Small intestine (tissue), 7 donors: ENCODE data around the gene LSM4. TPM values are rescaled to one million over a fixed set of nuclear protein-coding genes. Genes with fewer than 3 reads are reported as not detected.
"Not testable (repeated sequence)": the region's sequence is repeated elsewhere in the genome, so short reads cannot be mapped to it uniquely, and the experiment has no call there.

ENCODE experiments used
- DNase-seq, 2 donors: peaks; one replicate each; pipeline versions ENCODE4 v3.0.0 to v3.0.0-alpha.2; 2013
- FAIRE-seq: peaks from 2 replicates; lab custom pipeline; 2012; peaks lifted over from hg19 to GRCh38; lab: Jason Lieb, UNC
- H3K27ac ChIP-seq, 3 donors: one replicate each; pipeline ENCODE4 v1.5.1; 2013; ENCODE audit warnings: low read length in 2 of 3, mild to moderate bottlenecking in 2 of 3, control low read depth in 1 of 3, inconsistent platforms in 1 of 3, low read depth in 1 of 3, moderate library complexity in 1 of 3
- H3K27me3 ChIP-seq, 3 donors: one replicate each; pipeline ENCODE4 v1.6.1; 2013; ENCODE audit warnings: low read length in 3 of 3, inconsistent platforms in 1 of 3; ENCODE audit not compliant: control insufficient read depth in 3 of 3, insufficient read depth in 3 of 3
- H3K36me3 ChIP-seq, 3 donors: one replicate each; pipeline ENCODE4 v1.6.1; 2013; ENCODE audit warnings: low read length in 3 of 3, inconsistent platforms in 1 of 3, low read depth in 1 of 3, mild to moderate bottlenecking in 1 of 3, moderate library complexity in 1 of 3; ENCODE audit not compliant: control insufficient read depth in 3 of 3, insufficient read depth in 2 of 3
- H3K4me1 ChIP-seq, 3 donors: one replicate each; pipeline ENCODE4 v1.6.1; 2013; ENCODE audit warnings: low read length in 2 of 3, inconsistent platforms in 1 of 3, low read depth in 1 of 3, mild to moderate bottlenecking in 1 of 3, moderate library complexity in 1 of 3; ENCODE audit not compliant: control insufficient read depth in 3 of 3, insufficient read depth in 2 of 3
- H3K4me3 ChIP-seq, 3 donors: one replicate each; pipeline ENCODE4 v1.5.1; 2013; ENCODE audit warnings: low read length in 3 of 3, control low read depth in 1 of 3, inconsistent platforms in 1 of 3, low read depth in 1 of 3, mild to moderate bottlenecking in 1 of 3, moderate library complexity in 1 of 3
- H3K9me3 ChIP-seq, 2 donors: one replicate each; pipeline ENCODE4 v1.6.1; 2013; ENCODE audit warnings: low read depth in 1 of 2, low read length in 1 of 2; ENCODE audit not compliant: control insufficient read depth in 2 of 2, insufficient read depth in 1 of 2
- WGBS, 3 donors: extraction: QIAGEN DNeasy Blood & Tissue Kit; methylation state at CpG; one replicate each; pipeline ENCODE4 v1.1.7; 2013; 5-methylcytosine and 5-hydroxymethylcytosine counted together
- polyA plus RNA-seq, 4 donors: library from polyadenylated mRNA; stranded (reverse) in 3 of 4; unstranded in 1 of 4; fragments of 200-250 nt in 3 of 4; fragments of 120-200 nt in 1 of 4; gene quantifications; one replicate each; pipeline versions ENCODE4 v1.2.1 to v1.2.3, GENCODE V29; 2013
- donor health status: healthy with polysubstance abuse.
- donor health status: control.
- donor health status: control.
- donor health status: Bipolar disorder and iron deficiency.
- donor health status: healthy.

Gene LSM4
- polyA plus RNA-seq, 4 donors: 102 to 269 (median 186) TPM

DNA sequence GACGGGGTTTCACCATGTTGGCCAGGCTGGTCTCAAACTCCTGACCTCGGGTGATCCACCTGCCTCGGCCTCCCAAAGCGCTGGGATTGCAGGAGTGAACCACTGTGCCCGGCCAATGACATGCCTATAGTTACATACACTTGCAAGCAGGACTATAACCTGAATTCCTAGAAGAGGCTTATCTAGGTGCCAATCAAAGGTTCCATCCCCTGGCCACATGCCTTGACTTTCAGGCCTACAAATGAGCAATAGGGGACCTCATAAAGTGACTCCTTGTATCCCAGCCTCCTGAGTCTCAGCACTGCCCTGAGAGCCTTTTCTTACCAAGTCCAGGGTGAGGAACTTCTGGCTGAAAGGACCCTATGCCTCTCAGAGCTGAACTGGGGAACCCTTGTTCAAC lies 3.9 kb upstream of the LSM4 start:
- FAIRE-seq (no peak), DNase-seq (no peak)
- no peaks in the 10 kb centered on the region for H3K36me3 ChIP-seq
- 84 to 93% (median 91%) methylated on average over 5 of the region's 5 CpGs for WGBS, 3 donors
- peaks cover 0 to 31% (median 4%) of the 10 kb centered on the region in 3 donors for H3K4me1 ChIP-seq
- no peak overlapping the region for H3K4me3 ChIP-seq
- no peaks in the 10 kb centered on the region for H3K9me3 ChIP-seq
- no peaks in the 10 kb centered on the region for H3K27me3 ChIP-seq
- H3K27ac ChIP-seq: no peak overlapping the region

- not testable (repeated sequence) for FAIRE-seq, H3K9me3 ChIP-seq, H3K36me3 ChIP-seq, DNase-seq, H3K4me3 ChIP-seq, H3K27me3 ChIP-seq
- Histone ChIP-seq H3K4me1 (peaks cover 2 to 52% (median 9%) of the 10 kb centered on the region in 3 donors), H3K27ac (peak overlapping the region in 2 of 3 donors; percentile 53 to 95)
- 42 to 48% (median 46%) methylated on average over 6 of the region's 6 CpGs for WGBS, 3 donors
Observed at GRCh38 chr19:18324373-18324731, 1.5 kb upstream of the LSM4 start.

DNA sequence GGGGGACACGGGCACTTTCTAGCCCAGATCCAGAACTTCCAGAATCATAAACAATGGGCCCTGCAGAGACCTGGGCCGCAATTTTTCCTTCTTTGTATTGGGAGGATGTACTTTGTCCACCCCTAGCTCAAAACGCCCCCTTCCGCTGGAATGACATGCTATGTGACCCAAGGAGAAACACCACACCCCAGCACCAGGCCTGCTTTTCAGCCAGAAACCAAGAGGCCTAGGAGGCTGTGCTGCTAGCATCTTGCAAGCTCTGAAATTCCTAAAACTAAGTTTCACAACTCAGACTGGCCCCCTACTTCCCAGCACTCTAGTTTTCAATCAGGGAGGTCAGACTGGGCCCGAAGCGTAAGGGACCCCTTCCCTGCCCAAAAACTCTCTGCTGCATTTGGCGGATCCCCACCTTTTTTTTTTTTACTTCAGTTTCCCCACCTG lies 538 bp downstream of the LSM4 start:
- WGBS, 3 donors: 0 to 2% (median 2%) methylated on average over 7 of the region's 7 CpGs
- H3K9me3 ChIP-seq: no peaks in the 10 kb centered on the region
- peaks cover 8 to 61% (median 11%) of the 10 kb centered on the region in 3 donors for H3K4me1 ChIP-seq
- peaks cover 0 to 15% (median 0%) of the 10 kb centered on the region in 3 donors for H3K36me3 ChIP-seq
- FAIRE-seq (no peak), DNase-seq (peak; percentile 84 to 91)
- peak overlapping the region; percentile 95 to 98 (median 95) for H3K27ac ChIP-seq
- H3K4me3 ChIP-seq: peak overlapping the region; percentile 64 to 91 (median 82)
- no peaks in the 10 kb centered on the region for H3K27me3 ChIP-seq

DNA sequence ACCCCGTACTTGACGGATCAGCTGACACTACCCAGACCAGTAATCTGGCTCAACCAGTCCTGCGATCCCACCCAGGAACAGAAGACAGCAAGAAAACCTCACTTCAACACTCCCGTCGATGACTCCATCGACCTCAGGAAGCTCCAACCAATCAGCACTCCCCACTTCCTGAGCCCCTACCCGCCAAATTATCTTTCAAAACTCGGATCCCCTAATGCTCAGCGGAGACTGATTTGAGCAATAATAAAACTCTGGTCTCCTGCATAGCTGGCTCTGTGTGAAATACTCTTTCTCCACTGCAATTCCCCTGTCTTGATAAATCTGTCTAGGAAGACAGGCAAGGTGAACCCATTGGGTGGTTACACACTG lies 1.2 kb downstream of the LSM4 start:
- H3K4me3 ChIP-seq: peak overlapping the region in 2 of 3 donors; percentile 64 to 82
- H3K4me1 ChIP-seq: peaks cover 8 to 61% (median 11%) of the 10 kb centered on the region in 3 donors
- no peaks in the 10 kb centered on the region for H3K27me3 ChIP-seq
- 15 to 31% (median 21%) methylated on average over 9 of the region's 9 CpGs for WGBS, 3 donors
- H3K9me3 ChIP-seq: no peaks in the 10 kb centered on the region
- peaks cover 0 to 17% (median 0%) of the 10 kb centered on the region in 3 donors for H3K36me3 ChIP-seq
- peak overlapping the region; percentile 95 to 98 (median 95) for H3K27ac ChIP-seq
- DNase-seq (peak in 1 of 2 donors; percentile 32), FAIRE-seq (no peak)

DNA sequence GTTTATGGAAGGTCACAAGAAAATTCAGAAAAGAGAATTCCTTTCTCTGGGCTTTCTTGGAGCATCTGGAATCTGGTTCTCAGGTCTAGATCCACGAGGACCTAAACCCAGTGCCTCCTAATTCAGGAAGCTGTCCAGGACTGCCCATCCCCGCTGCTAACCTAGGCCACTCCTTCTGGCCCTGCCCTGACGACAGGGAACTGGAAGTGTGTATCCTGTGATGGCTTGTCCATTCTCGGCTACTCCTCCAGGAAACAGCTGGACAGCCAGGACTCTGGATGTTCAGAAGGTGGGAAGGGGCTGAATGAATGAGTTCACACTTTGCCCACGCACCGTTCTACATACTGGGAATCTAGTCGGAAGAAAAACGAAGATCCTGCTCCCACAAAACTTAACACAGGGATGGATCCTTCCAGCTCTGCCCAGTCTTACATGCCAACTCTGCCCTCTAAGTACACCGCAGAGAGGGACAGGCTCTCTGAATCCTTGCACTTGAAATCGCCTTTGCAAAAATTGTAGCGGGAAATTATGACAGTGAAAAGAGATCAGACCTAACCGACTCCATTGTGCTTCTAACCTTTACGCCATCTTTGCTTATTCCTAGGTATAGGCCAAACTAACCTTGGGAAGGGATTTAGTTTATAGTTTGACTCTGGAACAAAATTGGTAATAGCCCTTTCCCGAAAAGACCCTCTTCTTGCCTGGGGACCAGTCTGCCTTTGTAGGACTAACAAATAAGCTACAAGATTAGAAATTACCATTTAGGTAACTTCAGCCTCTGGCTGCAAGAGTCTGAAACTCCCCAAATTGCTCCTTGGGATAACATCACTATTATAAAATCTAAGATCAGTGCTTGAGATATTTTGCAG lies 1.8 kb downstream of the LSM4 start:
- Histone ChIP-seq H3K4me1 (peaks cover 8 to 63% (median 11%) of the 10 kb centered on the region in 3 donors), H3K27me3 (no peaks in the 10 kb centered on the region), H3K27ac (peak overlapping the region; percentile 95 to 98 (median 95)), H3K36me3 (peaks cover 0 to 19% (median 0%) of the 10 kb centered on the region in 3 donors), H3K9me3 (no peaks in the 10 kb centered on the region), H3K4me3 (no peak overlapping the region)
- FAIRE-seq (no peak), DNase-seq (peak; percentile 65 to 89)
- 61 to 63% (median 62%) methylated on average over 14 of the region's 14 CpGs for WGBS, 3 donors

GRCh38 chr19:18319591-18320135 lies 3.2 kb downstream of the LSM4 start:
- 23 to 57% (median 44%) methylated on average over 7 of the region's 7 CpGs for WGBS, 3 donors
- no peak overlapping the region for H3K4me3 ChIP-seq
- H3K27ac ChIP-seq: peak overlapping the region; percentile 95 to 98 (median 95)
- no peaks in the 10 kb centered on the region for H3K9me3 ChIP-seq
- no peaks in the 10 kb centered on the region for H3K27me3 ChIP-seq
- FAIRE-seq (no peak), DNase-seq (peak; percentile 86 to 98)
- peaks cover 8 to 64% (median 11%) of the 10 kb centered on the region in 3 donors for H3K4me1 ChIP-seq
- peaks cover 0 to 33% (median 0%) of the 10 kb centered on the region in 3 donors for H3K36me3 ChIP-seq

- DNase-seq (peak; percentile 65 to 67), FAIRE-seq (no peak)
- Histone ChIP-seq H3K9me3 (no peaks in the 10 kb centered on the region), H3K36me3 (peaks cover 0 to 48% (median 0%) of the 10 kb centered on the region in 3 donors), H3K27me3 (no peaks in the 10 kb centered on the region), H3K4me1 (peaks cover 8 to 53% (median 11%) of the 10 kb centered on the region in 3 donors), H3K27ac (peak overlapping the region; percentile 85 to 95 (median 95)), H3K4me3 (no peak overlapping the region)
- WGBS, 3 donors: 31 to 49% (median 43%) methylated on average over 18 of the region's 18 CpGs
Observed at GRCh38 chr19:18317961-18318800, 4.7 kb downstream of the LSM4 start.

DNA sequence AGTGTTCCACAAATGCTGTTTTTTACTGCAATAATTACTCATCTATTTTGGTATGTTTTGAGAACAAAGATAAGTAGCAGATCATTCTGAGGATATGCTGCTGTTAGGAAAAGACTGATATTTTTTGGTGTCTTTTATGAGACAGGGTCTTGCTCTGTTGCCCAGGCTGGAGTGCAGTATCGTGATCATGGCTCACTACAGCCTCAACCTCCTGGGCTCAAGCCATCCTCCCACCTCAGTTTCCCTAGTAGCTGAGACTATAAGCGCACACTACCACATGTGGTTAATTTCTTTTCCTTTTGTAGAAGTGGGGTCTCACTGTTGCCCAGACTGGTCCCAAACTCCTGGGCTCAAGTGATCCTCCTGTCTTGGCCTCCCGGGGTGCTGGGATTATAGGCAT lies 9.5 kb downstream of the LSM4 start:
- Histone ChIP-seq H3K27me3 (no peaks in the 10 kb centered on the region), H3K4me1 (peaks cover 6 to 48% (median 8%) of the 10 kb centered on the region in 3 donors), H3K27ac (peak overlapping the region in 1 of 3 donors; percentile 24), H3K9me3 (no peaks in the 10 kb centered on the region), H3K4me3 (no peak overlapping the region), H3K36me3 (peaks cover 2 to 85% (median 4%) of the 10 kb centered on the region in 3 donors)
- DNase-seq (no peak), FAIRE-seq (no peak)
- 95 to 99% (median 98%) methylated on average over 3 of the region's 3 CpGs for WGBS, 3 donors
